Adrenal gland (tissue), 12 donors: ENCODE measurements around the gene ZNF678. TPM values are rescaled to one million over a fixed set of nuclear protein-coding genes. Genes with fewer than 3 reads are reported as not detected.

Experiments used
- DNase-seq, 7 donors: peaks; one replicate each; pipeline ENCODE4 v3.0.0-alpha.2; 2019 to 2020
- H3K27ac ChIP-seq, 5 donors: fragments of 200-600 bp; sonication (generic) in 4 of 5; 1 replicate in 3 of 5; 2 replicates in 2 of 5; pipeline versions ENCODE4 v1.5.1 to v1.8.0; 2016 to 2020; ENCODE audit warnings: mild to moderate bottlenecking in 1 of 5
- H3K27me3 ChIP-seq: fragments of 200-600 bp; 2 replicates; pipeline ENCODE4 v1.8.0; 2021
- H3K36me3 ChIP-seq, 2 donors: fragments of 200-600 bp; replicated peaks in 1 of 2; 1 replicate in 1 of 2; 2 replicates in 1 of 2; pipeline versions ENCODE4 v1.5.1 to v1.8.0; 2018 to 2022
- H3K4me1 ChIP-seq, 2 donors: fragments of 200-600 bp; replicated peaks in 1 of 2; 1 replicate in 1 of 2; 2 replicates in 1 of 2; pipeline versions ENCODE4 v1.5.1 to v1.8.0; 2018 to 2021
- H3K4me3 ChIP-seq, 4 donors: fragments of 200-600 bp; sonication (generic) in 3 of 4; one replicate each; pipeline ENCODE4 v1.5.1; 2016 to 2018
- H3K9me3 ChIP-seq, 3 donors: fragments of 200-600 bp; sonication (generic) in 1 of 3; replicated peaks in 1 of 3; 1 replicate in 2 of 3; 2 replicates in 1 of 3; pipeline versions ENCODE4 v1.5.1 to v1.8.0; 2016 to 2021
- CTCF ChIP-seq, 6 experiments: fragments of 450-650 bp in 4 of 6; fragments of 200-600 bp in 2 of 6; sonication (generic) in 1 of 6; IDR thresholded peaks; 1 replicate in 5 of 6; 2 replicates in 1 of 6; pipeline versions ENCODE4 v1.5.1 to v1.8.0; 2016 to 2021; ENCODE audit warnings: antibody characterized with exemption in 6 of 6, mild to moderate bottlenecking in 2 of 6, moderate library complexity in 1 of 6
- POLR2A ChIP-seq, 2 donors: fragments of 450-650 bp; IDR thresholded peaks; one replicate each; pipeline ENCODE4 v1.6.1; 2017; ENCODE audit warnings: antibody characterized with exemption in 2 of 2, mild to moderate bottlenecking in 2 of 2, moderate library complexity in 1 of 2
- WGBS, 4 donors: extraction: QIAGEN DNeasy Blood & Tissue Kit in 2 of 4; methylation state at CpG; one replicate each; pipeline versions ENCODE4 v1.1.5 to v1.1.7; 2013 to 2017; 5-methylcytosine and 5-hydroxymethylcytosine counted together
- intact Hi-C, 2 donors: fragments of 100-400 bp; cut with DNase I; formaldehyde crosslinking; loops; one replicate each; pipeline versions ENCODE4 v1.14.1 to v1.15.0; 2022 to 2023
- polyA plus RNA-seq, 3 donors: library from polyadenylated mRNA; stranded (reverse); fragments of 200-250 nt in 2 of 3; fragments of 350-450 nt in 1 of 3; fragmentation: Illumina TruSeq in 1 of 3; extraction: RNeasy Lipid Tissue Mini Kit (QIAGEN cat#74804) in 1 of 3; gene quantifications; one replicate each; pipeline ENCODE4 v1.2.3, GENCODE V29; 2013 to 2014
- total RNA-seq, 9 donors: library from RNA; depleted of rRNA in 4 of 9; stranded (reverse); fragments of >200 nt in 4 of 9; fragments of 120-200 nt in 1 of 9; fragmentation: NEBNext Ultra II Directional in 1 of 9; extraction: Animal tissue kit (Norgen Biotek cat#: 25700) in 1 of 9; gene quantifications; one replicate each; pipeline versions ENCODE4 v1.1.0 to v1.2.4, GENCODE V29; 2013 to 2023
- donor health status: healthy with polysubstance abuse.
- donor health status: Bipolar disorder and iron deficiency.
- donor health status: DM: yes; HTN: yes; CAD: no.
- donor health status: DM: no; HTN: no; CAD: no.
- donor health status: DM: no; HTN: no; CAD: no.
- donor health status: DM: yes; HTN: yes; CAD: no.

ZNF678 gene
- total and polyA plus RNA-seq, 12 donors = 0.81 to 14.0 (median 5.5) TPM

DNA sequence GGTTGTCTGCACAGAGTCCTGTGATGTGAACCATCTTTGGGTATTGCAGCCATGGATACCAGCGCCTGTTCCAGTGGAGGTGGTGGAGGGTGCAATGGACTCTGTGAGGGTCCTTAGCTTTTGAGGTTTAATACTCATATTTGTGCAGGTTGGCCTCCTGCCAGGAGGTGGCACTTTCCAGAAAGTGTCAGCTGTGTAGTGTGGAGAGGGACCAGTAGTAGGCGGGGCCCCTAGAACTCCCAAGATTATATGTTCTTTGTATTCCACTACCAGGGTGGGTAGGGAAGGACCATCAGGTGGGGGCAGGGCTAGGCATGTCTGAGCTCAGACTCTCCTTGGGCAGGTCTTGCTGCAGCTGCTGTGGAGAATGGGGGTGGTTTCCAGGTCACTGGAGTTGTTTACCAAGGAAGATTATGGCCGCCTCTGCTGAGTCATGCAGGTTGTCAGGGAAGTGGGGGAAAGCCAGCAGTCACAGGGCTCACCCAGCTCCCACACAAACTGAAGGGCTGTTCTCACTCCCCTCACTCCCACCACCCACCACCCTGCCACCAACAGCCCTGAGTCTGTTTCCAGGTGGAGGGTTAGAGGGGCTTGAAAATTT is 31.2 kb upstream of the ZNF678 start:
- TF ChIP-seq CTCF (IDR thresholded peaks at IDR 0.05) (no peak), POLR2A (IDR thresholded peaks at IDR 0.05) (no peak)
- intact Hi-C loops = loop anchor here in 1 of 2 donors (10.0 kb wide), 1 partner anchor 133 kb away; no protein-coding TSS in a partner anchor
- H3K9me3 ChIP-seq = peaks cover 0 to 39% (median 20%) of the 10 kb centered on the region in 3 donors
- H3K4me1 ChIP-seq = no peaks in the 10 kb centered on the region
- no peak for DNase-seq
- WGBS, 4 donors = 94 to 100% (median 96%) methylated on average over 2 to 3 of the region's 3 CpGs
- no peaks in the 10 kb centered on the region for H3K36me3 ChIP-seq
- no peak overlapping the region for H3K4me3 ChIP-seq
- no peaks in the 10 kb centered on the region for H3K27me3 ChIP-seq
- H3K27ac ChIP-seq = no peak overlapping the region

- intact Hi-C loops = loop anchor here in 1 of 2 donors (5.0 kb wide), 1 partner anchor 58 kb away; no protein-coding TSS in a partner anchor
- H3K9me3 ChIP-seq = peaks cover 0 to 6% (median 0%) of the 10 kb centered on the region in 3 donors
Observed at GRCh38 chr1:227540170-227541098, 22.9 kb upstream of the ZNF678 start.

DNA sequence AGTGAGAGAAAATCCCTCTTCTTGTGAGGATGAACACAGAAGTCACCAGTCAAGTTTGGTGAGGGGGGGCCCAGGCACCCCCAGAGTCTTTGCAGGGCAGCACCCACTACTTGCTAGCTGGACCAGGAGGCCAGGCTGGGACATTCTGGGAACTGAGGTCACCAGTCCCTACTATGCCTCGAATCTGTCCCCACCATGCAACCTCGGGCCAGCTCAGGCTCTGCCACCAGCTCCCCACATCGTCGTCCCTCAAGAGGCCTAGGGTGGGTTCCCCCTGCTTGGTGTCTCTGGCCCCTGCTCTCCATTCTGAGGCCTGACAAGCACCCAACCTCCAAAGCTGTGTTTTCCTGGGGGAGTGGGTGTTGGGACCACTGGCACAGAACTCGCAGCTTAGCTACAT is 22.2 kb upstream of the ZNF678 start:
- H3K27ac ChIP-seq = no peak overlapping the region
- intact Hi-C loops = loop anchor here in 1 of 2 donors (5.0 kb wide), 1 partner anchor 59 kb away; no protein-coding TSS in a partner anchor
- DNase-seq = no peak
- H3K36me3 ChIP-seq = no peaks in the 10 kb centered on the region
- H3K27me3 ChIP-seq = no peaks in the 10 kb centered on the region
- H3K4me3 ChIP-seq = peak overlapping the region in 1 of 4 donors; percentile 89
- no peak for TF ChIP-seq POLR2A (IDR thresholded peaks at IDR 0.05)
- TF ChIP-seq CTCF (IDR thresholded peaks at IDR 0.05) = no peak
- WGBS, 4 donors = 88 to 99% (median 96%) methylated on average over 5 of the region's 5 CpGs
- H3K4me1 ChIP-seq = peaks cover 5 to 9% of the 10 kb centered on the region in 2 donors
- peaks cover 0 to 6% (median 0%) of the 10 kb centered on the region in 3 donors for H3K9me3 ChIP-seq

More at GRCh38 chr1:227540170-227541098, 22.9 kb upstream of the ZNF678 start:
- H3K4me1 ChIP-seq = peaks cover 5 to 9% of the 10 kb centered on the region in 2 donors
- no peak overlapping the region for H3K27ac ChIP-seq
- no peaks in the 10 kb centered on the region for H3K36me3 ChIP-seq
- TF ChIP-seq CTCF (IDR thresholded peaks at IDR 0.05) (no peak), POLR2A (IDR thresholded peaks at IDR 0.05) (no peak)
- DNase-seq = no peak
- H3K27me3 ChIP-seq = no peaks in the 10 kb centered on the region
- H3K4me3 ChIP-seq = no peak overlapping the region
- 90 to 100% (median 93%) methylated on average over 1 to 5 of the region's 5 CpGs for WGBS, 4 donors

- H3K27me3 ChIP-seq = no peaks in the 10 kb centered on the region
- no peak for TF ChIP-seq CTCF (IDR thresholded peaks at IDR 0.05)
- H3K4me3 ChIP-seq = peak overlapping the region in 2 of 4 donors; percentile 89 to 93
- H3K4me1 ChIP-seq = peaks cover 5 to 9% of the 10 kb centered on the region in 2 donors
- H3K36me3 ChIP-seq = no peaks in the 10 kb centered on the region
- DNase-seq = no peak
- H3K27ac ChIP-seq = peak overlapping the region in 3 of 5 donors; percentile 60 to 80 (median 67)
- WGBS, 4 donors = 15 to 39% (median 20%) methylated on average over 13 to 32 of the region's 32 CpGs; no CpG with 5 or more reads in 1 of the 4 donors
- peaks cover 0 to 6% (median 0%) of the 10 kb centered on the region in 3 donors for H3K9me3 ChIP-seq
- intact Hi-C loops = loop anchor here in 1 of 2 donors (5.0 kb wide), 1 partner anchor 59 kb away; no protein-coding TSS in a partner anchor
Observed at GRCh38 chr1:227541796-227542152, 21.6 kb upstream of the ZNF678 start.
